HG03575 (cell line): ENCODE results near the gene C1QTNF8.

ENCODE experiments used
- ATAC-seq: cut with Tn5 transposase; IDR thresholded peaks from one replicate; pipeline ENCODE4 v1.9.1; 2021; ENCODE audit not compliant: unreplicated experiment, insufficient number of reproducible peaks, low FRiP score; ENCODE audit errors: extremely low read depth

C1QTNF8 gene

GRCh38 chr16:1082952-1083675 is 12.9 kb downstream of the C1QTNF8 start:
- ATAC-seq: no peak

DNA sequence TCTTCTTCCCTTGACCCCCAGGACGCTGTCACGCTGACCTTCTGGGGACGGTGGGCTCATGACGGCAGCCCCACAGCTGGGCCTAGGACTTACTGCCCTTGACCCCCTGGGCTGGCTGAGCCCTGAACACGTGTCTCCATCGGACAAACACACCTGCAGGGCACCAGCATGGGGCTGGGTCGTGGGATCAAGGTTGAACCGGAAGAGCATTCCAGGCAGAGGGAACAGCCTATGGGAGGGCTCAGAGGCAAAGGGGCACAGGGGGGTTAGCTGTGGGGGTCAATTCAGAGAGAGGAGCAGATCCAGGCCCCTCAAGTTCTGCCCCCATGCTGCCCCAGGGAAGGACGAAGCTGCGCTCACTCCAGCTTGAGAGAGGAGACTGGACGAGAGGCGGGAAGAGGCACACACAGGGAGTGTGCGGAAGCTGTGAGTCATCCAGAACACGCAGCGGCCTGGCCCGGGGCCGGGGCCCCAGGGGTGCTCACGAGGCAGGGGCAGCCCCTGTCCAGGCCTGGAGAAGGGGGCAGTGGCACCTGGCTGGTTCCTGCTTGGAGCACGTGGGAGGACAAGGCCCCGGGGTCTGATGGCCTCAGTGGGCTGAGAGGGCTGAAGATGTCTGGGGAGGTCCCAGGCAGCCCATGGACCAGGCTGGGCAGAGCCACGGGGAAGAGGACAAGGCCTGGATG is 13.6 kb downstream of the C1QTNF8 start:
- ATAC-seq: no peak

DNA sequence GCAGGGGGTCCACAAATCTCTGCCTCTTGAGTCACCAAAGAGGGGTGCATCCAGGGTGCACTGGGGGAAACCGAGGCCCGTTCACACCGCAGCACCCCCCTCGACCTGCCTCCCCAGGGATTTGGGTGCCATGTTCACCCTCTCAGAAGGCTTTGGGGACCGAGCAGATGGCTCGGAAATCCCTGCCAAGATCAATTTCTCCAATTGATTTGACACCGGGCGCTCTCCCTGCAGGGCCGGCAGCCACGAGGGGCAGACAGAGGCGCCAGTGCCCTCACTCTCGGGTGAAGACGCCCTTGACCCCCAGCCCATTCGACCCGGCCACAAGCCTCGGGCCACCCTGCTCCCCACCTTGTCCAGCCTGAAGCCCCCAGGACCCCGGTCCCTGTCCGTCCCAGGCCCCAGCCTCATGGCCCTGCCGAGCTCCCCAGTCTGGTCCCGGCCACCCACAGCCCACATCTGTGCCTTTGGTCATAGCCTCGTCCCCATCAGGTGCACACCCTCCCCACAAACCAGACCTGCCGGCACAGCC is 14.2 kb downstream of the C1QTNF8 start:
- ATAC-seq: no peak

DNA sequence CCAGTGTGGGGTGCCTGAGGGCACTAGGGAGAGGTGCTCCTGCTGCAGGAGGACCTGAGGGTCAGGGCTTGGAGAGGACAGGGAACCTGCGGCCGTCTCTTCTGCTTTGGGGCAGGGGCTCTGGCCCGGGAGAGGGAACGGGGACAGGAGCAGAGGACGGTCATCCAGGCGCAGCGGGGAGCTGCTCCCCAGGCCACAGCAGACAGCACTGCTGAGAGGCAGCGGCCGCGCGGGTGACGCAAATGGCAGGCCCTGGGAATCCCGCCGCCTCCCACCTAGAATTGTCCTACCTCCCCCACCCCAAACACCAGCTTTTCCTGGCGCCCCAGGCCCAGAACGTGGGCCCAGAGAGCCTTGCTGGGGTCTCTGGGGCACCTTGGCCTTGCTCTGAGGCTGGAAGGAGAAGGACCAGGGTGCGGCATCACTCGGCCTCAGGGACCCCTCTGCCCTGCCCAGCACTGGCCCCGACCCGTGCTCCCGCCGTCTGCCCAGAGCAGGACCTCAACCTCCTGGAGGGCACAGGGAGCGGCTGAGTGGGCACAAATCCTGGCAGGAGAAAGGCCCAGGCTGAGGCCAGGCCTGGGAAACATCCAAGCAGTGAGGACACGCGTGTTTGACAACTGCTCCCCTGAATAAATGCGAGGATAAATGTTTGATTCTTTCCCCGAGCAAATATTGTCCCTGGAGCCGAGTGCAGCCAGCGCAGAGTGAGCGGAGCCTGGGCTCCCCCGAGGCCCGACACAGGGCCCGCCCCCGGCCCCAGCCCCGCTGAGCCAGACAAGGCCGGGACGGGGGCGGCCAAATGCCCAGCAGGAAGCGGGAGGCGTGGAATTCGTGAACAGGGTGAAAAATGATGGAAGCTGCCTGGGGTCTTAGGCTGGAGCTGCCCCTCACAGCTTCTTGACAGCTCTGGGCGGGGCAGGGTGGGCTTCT is 15.0 kb downstream of the C1QTNF8 start:
- no peak for ATAC-seq

DNA sequence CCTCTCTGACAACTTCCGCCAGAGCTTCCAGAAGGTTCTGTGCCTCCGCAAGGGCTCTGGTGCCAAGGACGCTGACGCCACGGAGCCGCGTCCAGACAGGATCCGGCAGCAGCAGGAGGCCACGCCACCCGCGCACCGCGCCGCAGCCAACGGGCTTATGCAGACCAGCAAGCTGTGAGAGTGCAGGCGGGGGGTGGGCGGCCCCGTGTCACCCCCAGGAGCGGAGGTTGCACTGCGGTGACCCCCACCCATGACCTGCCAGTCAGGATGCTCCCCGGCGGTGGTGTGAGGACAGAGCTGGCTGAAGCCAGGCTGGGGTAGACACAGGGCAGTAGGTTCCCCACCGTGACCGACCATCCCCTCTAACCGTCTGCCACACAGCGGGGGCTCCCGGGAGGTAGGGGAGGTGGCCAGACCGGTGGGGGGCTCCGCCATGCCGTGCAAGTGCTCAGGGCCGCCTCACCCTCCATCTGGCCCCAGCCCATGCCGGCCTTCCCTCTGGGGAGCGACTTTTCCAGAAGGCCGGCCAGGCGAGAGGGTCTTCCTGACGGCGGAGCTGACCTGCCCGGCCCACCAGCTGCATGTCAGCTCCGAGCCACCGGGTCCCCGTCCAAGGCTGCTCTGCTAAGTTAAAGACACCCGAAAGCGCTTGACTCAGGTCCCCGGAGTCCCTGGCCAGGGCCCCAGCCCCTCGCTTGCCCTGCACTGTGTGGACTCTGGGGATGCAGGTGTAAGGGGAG is 16.1 kb downstream of the C1QTNF8 start:
- no peak for ATAC-seq

DNA sequence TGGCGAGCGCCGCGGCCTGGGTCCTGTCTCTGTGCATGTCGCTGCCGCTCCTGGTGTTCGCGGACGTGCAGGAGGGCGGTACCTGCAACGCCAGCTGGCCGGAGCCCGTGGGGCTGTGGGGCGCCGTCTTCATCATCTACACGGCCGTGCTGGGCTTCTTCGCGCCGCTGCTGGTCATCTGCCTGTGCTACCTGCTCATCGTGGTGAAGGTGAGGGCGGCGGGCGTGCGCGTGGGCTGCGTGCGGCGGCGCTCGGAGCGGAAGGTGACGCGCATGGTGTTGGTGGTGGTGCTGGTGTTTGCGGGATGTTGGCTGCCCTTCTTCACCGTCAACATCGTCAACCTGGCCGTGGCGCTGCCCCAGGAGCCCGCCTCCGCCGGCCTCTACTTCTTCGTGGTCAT is 16.7 kb downstream of the C1QTNF8 start:
- no peak for ATAC-seq

DNA sequence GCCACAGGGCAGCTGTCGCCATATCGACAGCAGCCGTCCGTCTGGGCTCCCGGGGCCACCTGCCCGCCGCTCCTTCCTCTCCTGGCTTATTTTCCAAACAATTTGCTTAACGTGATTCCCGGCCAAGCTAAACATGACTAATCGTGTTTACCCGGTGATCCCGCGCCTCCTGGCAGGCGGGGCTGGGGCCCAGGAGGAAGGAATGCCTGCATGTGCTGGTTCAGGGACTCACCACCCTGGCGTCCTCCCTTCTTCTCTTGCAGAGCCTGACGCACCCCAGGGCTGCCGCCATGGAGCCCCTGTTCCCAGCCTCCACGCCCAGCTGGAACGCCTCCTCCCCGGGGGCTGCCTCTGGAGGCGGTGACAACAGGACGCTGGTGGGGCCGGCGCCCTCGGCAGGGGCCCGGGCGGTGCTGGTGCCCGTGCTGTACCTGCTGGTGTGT is 17.4 kb downstream of the C1QTNF8 start:
- no peak for ATAC-seq

DNA sequence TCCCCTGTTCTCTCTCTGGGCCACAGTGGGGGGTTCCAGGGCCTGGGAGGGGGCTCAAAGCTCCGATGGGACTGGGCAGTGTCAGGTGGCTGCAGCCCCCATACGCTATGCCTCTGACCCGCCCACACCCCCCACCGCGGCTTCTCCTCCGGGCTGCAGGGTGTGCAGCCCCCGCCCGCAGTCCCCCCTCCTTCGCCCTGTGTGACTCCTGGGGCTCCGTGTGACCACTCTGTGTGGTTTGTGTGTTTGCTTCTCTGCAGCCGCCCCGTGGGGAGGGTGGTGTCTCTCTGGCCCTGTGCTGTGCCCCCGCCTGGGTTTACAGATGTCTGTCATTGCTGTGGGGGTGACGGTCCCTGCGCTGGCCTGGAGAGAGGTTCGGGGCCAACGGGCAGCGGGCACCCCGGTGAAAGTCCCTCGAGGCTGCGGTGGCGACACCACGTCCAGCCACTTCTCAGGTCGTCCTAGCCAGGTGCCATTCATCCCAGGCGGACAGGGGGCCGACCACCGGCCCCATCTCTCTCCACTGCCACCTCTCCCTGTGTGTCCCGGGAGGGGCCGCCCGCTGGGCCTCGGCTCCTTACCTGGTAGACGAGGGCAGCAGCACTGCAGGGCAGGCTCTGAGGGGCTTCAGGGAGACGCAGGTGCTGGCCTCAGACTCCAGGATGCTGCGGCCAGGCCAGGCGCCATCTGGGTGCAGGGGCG is 18.0 kb downstream of the C1QTNF8 start:
- no peak for ATAC-seq

DNA sequence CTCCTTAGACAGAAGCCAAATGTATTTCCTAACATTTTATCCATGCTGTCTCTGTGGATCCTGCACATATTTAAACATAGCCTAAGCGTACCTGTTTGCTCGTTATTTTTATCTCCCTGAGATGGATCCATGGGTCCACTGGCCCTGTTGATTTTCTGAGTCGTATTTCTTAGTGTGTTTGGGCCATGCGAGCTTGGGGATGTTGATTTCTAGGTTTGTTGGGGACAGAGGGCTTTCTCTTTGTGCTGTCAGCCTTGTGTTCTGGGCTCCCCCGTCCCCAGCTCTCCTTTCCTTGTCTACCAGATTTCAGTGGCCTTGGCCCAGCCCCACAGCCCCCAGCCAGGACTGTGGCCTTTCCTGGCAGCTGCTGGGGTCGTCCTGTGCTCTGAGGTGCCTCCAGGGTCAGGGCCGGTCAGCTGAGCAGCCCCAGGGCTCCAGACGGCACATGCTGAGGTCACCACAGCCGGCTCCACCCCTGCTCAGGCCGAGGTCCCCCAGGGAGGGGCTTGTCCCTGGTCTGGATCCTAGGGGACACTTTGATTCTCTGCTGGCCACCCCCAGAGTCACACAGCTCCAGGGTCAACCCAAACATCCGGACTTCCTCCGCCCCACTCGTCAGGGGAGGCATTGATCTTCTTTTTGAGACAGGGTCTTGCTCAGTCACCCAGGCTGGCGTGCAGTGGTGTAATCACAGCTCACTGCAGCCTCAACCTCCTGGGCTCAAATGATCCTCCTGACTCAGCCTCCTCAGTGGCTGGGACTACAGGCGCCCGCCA is 19.1 kb downstream of the C1QTNF8 start:
- ATAC-seq: no peak

- ATAC-seq: no peak
Observed at GRCh38 chr16:1075546-1075945, 20.5 kb downstream of the C1QTNF8 start.

DNA sequence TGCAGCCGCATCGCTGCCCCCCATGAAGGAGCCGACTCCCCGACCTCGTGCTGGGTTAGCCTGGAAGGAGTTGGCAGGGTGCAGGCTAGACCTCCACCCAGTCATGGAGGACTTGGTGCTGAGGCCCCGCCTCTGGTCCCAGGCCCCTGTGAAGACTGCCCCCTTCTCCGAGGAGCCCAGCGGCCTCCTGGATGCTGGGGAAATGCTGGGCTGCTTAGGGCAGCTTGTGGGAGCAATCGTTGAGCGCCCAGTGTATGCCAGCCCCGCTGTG is 21.7 kb downstream of the C1QTNF8 start:
- no peak for ATAC-seq

- ATAC-seq: no peak
Observed at GRCh38 chr16:1073566-1074378, 22.3 kb downstream of the C1QTNF8 start.

- ATAC-seq: no peak
Observed at GRCh38 chr16:1073262-1073558, 22.8 kb downstream of the C1QTNF8 start.

GRCh38 chr16:1072526-1073261 is 23.4 kb downstream of the C1QTNF8 start, which contains the start of gene SSTR5:
Gene SSTR5, plus strand, starts transcription at chr16:1072747. Its CDS starts 6,122 bp downstream, at chr16:1078869.
- ATAC-seq: no peak

- no peak for ATAC-seq
Observed at GRCh38 chr16:1071561-1072225, 24.4 kb downstream of the C1QTNF8 start.

GRCh38 chr16:1070864-1071408 is 25.1 kb downstream of the C1QTNF8 start:
- no peak for ATAC-seq
